RKO (cell line): ENCODE results near the gene CCL27.

Experiments
- DNase-seq: peaks from one replicate; pipeline ENCODE4 v3.0.0-alpha.2; 2016; ENCODE audit warnings: low spot score

The CCL27 gene

GRCh38 chr9:34662526-34663302, at the start of gene CCL27:
CCL27 (minus strand) TSS chr9:34662657; CDS start chr9:34662633, 24 bp downstream.
- no peak for DNase-seq

GRCh38 chr9:34712140-34712539, 49.7 kb upstream of the CCL27 start:
- no peak for DNase-seq

DNA sequence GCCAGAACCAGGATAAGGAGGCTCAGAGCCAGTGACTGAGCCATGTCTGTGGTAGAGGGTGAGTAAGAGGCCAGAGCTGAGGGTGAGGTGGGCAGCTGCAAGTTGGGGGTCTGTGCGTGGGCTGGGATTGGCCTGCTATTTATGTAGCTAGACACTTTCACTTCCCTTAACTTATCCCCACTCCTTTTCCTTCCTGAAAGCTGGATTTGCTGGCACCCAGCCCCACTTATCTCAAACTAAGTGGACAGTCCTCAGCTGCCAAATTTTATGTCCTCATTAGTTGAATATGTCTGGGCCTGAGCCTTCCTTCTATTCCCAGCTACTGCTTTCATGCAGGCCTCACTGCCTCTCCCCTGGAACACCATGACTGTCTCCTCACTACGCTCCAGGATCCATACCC, 47.6 kb upstream of the CCL27 start, which contains the start of gene CCL21:
Gene CCL21, minus strand, starts transcription at position 114 of the 400 bp plus-strand sequence. Its CDS starts 70 bp downstream, at position 44.
- DNase-seq, result no peak

DNA sequence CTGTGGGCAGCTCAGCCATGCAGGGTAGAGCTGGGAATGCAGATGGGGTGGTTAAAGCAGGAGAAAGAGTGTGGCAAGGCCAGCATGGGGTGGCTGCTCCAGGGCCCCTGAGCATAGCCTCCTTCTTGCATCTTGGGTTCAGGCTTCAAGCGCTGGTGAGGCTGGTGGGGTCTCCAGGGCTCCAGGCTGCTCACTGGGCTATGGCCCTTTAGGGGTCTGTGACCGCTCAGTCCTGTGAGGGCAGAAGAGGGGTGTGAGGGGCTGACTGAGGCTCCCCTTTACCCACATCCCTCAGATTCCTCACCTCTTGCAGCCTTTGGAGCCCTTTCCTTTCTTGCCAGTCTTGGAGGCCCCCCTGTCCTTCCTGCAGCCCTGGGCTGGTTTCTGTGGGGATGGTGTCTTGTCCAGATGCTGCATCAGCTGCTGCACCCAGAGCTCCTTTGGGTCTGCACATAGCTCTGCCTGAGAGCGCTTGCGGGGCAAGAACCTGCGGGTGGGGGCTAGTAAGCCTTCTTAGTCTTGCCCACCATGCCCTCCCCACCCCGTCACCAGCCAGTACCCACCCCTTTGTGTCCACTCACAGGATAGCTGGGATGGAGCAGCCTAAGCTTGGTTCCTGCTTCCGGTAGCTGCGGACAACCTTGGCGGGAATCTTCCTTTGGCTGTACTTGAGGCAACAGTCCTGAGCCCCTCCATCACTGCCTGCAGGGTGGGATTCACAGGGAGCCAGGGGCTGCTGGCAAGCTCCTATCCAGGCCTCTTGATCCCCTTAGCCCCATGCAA, 46.9 kb upstream of the CCL27 start:
- DNase-seq, result no peak

DNA sequence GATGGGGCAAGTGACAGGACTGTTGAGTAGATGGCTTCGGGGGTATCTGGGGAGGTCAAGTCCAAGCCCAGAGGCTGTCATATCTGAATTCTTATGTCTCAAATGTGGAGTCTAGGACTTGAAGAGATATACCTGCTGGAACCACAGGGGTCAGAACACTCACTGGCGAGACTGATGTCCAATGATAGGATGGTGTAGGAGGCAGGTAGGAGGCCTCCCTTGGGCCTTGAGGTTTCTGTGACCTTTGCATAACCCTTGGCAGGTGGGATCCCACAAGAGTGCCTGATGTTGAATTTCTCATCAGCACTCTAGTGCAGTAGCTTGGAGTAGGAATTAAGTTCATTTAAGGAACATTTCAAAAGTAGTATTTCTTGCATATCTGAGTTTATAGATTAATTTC, 44.7 kb upstream of the CCL27 start:
- DNase-seq, result no peak

- no peak for DNase-seq
Measured at GRCh38 chr9:34701769-34702736, 39.6 kb upstream of the CCL27 start.

DNA sequence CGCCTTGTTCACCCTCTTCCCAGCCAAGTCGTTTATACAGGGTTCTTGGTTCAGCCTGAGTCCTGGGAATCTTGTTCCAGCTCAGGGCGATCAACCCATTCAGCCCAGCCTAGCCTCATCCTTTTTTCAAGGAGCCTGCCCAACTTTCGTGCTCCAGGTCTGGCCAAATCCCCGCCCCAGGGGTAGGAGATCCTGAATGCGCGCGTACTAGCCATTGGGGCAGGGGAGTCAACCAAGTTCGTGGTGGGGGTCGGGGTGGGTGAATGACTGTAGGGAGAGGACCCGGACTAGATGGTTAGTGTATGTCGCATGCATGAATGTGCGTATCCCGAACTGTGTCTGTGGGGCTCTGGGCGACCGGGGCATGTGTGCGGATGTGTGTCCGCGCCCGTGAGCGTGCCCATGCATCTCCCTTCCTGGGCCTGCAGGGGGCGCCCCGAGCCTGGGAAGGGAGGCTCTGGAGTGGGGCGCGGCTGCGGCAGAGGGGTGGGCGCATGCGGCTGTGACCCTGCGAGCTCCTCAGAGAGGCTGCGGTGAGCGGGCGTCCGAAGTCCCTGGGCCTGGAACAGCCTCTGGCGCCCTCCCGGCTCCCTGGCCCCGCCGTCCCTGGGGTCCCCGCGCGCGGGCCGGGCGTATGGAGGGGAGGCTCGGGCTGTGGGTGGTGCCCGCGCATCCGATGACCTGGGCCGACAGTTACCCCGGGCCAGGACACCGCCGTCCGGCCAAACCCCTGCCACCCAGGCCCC, 38.7 kb upstream of the CCL27 start:
- no peak for DNase-seq

GRCh38 chr9:34694811-34695210, 32.4 kb upstream of the CCL27 start:
- DNase-seq, result no peak

DNA sequence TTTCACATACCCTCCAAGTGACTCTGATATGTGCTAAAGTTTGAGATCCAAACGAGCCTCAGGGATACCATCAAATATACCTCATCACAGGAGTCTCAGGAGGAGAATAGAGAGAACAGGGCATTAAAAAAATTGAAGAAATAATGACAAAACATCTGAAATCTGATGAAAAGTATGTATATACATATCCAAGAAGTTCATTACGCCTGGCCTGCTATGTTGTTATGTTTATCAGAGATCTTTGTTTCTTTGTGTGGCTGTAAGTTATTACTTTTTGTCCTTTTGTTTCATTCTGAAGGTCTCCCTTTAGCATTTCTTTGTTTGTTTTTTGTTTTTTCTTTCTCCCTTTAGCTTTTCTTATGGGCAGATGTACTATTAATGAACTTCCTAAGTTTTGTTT, 31.1 kb upstream of the CCL27 start:
- DNase-seq, result no peak

GRCh38 chr9:34691936-34692315, 29.5 kb upstream of the CCL27 start:
- DNase-seq, result no peak

DNA sequence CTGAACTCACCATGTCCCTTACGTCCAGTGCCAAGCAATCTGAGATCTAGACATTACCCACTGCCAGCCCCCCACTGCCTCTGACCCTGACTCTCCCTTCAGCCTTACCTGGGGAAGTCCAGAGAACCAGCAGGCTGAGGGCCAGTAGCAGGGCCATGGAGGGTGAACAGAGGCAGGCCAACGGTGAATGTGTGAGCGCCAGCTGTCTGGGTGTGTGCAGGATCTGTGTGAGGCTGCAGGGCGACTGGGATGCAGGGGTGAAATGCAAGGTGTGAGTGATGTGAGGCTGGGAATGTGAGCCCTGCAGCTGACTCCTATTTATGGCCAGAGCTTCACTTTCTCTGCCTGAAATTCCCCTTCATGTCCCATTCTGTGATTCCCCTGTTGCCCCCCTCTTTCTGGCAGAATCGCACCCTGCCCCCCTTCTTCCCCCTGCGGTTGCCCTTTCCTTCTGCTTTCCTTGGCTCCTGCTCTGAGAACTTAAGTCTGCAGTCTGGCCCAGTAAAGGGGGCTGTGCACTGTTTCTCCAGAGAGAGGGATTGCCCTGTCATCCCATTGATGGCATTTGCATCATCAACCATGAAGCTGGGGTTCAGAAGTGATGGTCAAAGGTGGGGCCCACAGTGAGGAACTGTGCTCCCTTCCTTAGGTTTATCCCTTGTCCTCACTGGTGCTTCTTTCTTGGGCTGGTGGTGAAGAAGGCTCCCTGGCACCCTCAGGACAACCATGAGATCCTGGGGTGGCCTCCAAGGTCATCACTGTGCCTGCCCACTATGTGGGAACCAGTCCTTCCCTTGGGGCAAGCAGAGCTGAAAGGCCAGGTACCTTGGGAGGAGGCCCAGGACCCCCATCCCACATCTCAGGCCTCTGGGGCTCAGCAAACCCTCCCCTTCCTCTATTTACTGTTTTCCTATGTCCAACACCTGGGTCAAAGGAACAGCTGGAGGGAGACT, 28.8 kb upstream of the CCL27 start, which contains the start of gene CCL19:
Gene CCL19, minus strand, starts transcription at position 294 of the 953 bp plus-strand sequence. Its CDS starts 137 bp downstream, at position 157.
- no peak for DNase-seq

GRCh38 chr9:34689512-34689911, 27.1 kb upstream of the CCL27 start:
- DNase-seq, result no peak

DNA sequence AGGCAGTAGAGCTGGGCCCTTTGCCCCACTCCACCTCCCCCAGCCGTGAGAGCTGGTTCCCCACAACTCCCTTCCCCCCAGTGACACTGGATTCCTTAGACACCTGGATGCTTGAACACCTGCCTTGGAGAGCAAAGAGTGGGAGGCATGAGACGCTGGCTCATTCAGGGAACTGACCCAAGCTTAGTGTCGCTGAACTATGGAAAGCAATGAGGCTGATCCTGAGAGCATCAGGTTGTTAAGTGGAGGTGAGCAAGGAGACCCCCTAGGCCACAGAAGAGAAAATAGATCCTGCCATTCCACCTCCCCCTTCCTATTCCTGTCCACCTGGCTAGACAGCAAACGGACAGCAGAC, 26.6 kb upstream of the CCL27 start:
- DNase-seq, result no peak

- DNase-seq, result no peak
Measured at GRCh38 chr9:34688329-34689115, 26.1 kb upstream of the CCL27 start.

GRCh38 chr9:34687276-34688030, 25.0 kb upstream of the CCL27 start:
- no peak for DNase-seq

DNA sequence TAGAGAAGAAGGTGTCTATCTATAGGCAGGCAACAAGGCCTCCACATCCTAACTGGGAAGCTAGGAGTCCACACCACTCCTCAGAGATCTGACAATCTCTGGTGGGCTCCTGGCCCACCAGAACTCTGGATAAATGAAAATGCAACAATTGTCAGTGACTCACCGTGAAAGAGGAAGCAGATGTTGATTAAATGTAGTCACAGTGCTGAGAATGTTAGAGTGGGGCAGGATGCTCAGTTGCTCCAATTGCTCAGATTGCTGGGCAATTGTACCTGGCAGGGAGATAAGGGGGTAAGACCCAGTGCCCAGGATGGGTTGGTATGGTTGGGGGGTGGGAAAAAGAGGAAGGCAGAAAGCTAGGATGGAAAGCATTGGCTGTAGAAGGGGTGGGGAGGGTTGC, 24.3 kb upstream of the CCL27 start:
- DNase-seq, result no peak

- DNase-seq, result no peak
Measured at GRCh38 chr9:34686231-34686630, 23.8 kb upstream of the CCL27 start.

DNA sequence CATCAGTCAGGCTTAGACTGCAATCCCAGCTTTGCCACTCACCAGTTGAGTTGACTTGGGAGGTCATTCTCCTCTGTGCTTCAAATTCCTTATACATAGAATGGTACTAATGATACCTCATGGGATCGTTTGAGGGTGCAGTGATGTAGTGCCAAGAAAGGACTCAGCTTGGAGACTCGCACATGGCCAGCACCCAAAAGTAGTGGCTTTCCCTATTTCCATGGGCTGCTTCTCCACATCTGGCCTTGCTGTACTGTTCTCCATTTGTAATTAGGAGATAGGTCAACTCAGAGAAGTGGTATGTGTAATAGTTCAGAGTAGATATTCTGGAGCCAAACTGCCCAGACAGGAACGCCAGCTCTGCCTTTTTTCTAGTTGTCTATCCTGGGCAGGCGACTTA, 23.1 kb upstream of the CCL27 start:
- DNase-seq, result no peak

GRCh38 chr9:34684816-34685215, 22.4 kb upstream of the CCL27 start:
- DNase-seq, result no peak
